ENCODE results near the gene PRTFDC1.

DNA sequence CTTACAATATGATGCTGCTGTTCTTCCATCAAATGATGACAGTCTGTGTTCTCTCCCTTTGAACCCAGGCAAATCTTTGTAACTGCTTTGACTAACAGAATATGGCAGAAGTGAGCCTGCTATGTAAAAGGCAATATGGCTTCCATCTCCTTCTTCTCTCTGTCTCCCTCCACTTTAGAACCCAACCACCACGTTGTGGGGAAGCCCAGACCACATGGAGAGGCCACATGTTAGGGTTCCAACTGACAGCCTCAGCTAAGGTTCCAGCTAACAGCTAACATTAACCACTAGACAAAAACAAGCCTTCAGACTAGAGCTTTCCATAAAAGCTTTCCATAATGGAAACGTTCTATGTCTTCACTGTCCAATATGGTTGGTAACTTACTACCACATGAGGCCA, 107.7 kb downstream of the PRTFDC1 start:
- TF ChIP-seq GPN1 (CRISPR knock-in tag; IDR thresholded peaks at IDR 0.05; ENCODE audit: borderline replicate concordance) (no peak), HIVEP1 (CRISPR knock-in tag; IDR thresholded peaks at IDR 0.05) (no peak), HDAC1 (CRISPR knock-in tag; IDR thresholded peaks at IDR 0.05) (no peak), MYNN (CRISPR knock-in tag; IDR thresholded peaks at IDR 0.05; ENCODE audit: low read depth) (no peak), RELA (CRISPR knock-in tag; IDR thresholded peaks at IDR 0.05) (no peak), RFX5 (IDR thresholded peaks at IDR 0.05; ENCODE audit: low read depth, low read length) (no peak)
- TF ChIP-seq, protein P1, sequence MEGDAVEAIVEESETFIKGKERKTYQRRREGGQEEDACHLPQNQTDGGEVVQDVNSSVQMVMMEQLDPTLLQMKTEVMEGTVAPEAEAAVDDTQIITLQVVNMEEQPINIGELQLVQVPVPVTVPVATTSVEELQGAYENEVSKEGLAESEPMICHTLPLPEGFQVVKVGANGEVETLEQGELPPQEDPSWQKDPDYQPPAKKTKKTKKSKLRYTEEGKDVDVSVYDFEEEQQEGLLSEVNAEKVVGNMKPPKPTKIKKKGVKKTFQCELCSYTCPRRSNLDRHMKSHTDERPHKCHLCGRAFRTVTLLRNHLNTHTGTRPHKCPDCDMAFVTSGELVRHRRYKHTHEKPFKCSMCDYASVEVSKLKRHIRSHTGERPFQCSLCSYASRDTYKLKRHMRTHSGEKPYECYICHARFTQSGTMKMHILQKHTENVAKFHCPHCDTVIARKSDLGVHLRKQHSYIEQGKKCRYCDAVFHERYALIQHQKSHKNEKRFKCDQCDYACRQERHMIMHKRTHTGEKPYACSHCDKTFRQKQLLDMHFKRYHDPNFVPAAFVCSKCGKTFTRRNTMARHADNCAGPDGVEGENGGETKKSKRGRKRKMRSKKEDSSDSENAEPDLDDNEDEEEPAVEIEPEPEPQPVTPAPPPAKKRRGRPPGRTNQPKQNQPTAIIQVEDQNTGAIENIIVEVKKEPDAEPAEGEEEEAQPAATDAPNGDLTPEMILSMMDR (CRISPR knock-in tag; IDR thresholded peaks at IDR 0.05) = no peak
